OCI-M2 (cell line): ENCODE results near the gene CFB.
A peak's percentile ranks its signal among the peaks of the same experiment; 100 is the strongest.
"Not testable (repeated sequence)": the region's sequence is repeated elsewhere in the genome, so short reads cannot be mapped to it uniquely, and the experiment has no call there.

Experiments used
- DNase-seq: peaks from one replicate; lab custom pipeline; 2025; ENCODE audit not compliant: unreplicated experiment; lab: John Stamatoyannopoulos, UW

Gene CFB

GRCh38 chr6:31970604-31971271 is 24.8 kb downstream of the CFB start:
- DNase-seq, result no peak

GRCh38 chr6:31971279-31971992 is 25.5 kb downstream of the CFB start:
- no peak for DNase-seq

- DNase-seq, result peak; percentile 92
These were observed 26.3 kb downstream of the CFB start, which contains the start of gene DXO for GRCh38 chr6:31971993-31972708. DXO (minus strand) TSS chr6:31972138; CDS start chr6:31971675, 463 bp downstream.

- DNase-seq, result peak; percentile 29
These were observed 26.9 kb downstream of the CFB start for GRCh38 chr6:31972709-31973350.

- DNase-seq, result not testable (repeated sequence)
These were observed 30.2 kb downstream of the CFB start for GRCh38 chr6:31976065-31976464.

GRCh38 chr6:31977816-31978431 is 32.0 kb downstream of the CFB start:
- no peak for DNase-seq

GRCh38 chr6:31978831-31979230 is 32.9 kb downstream of the CFB start:
- no peak for DNase-seq

- no peak for DNase-seq
These were observed 33.5 kb downstream of the CFB start for GRCh38 chr6:31979238-31979898.

- DNase-seq, result not testable (repeated sequence)
These were observed 34.4 kb downstream of the CFB start for GRCh38 chr6:31980195-31980876.

- not testable (repeated sequence) for DNase-seq
These were observed 35.1 kb downstream of the CFB start for GRCh38 chr6:31980998-31981397.

GRCh38 chr6:31981744-31982143 is 35.8 kb downstream of the CFB start, which contains the start of gene C4A:
C4A (plus strand) TSS chr6:31982057; CDS start chr6:31982108, 51 bp downstream.
- DNase-seq, result not testable (repeated sequence)

GRCh38 chr6:31989363-31989762 is 43.5 kb downstream of the CFB start:
- DNase-seq, result not testable (repeated sequence)

- DNase-seq, result not testable (repeated sequence)
These were observed 48.5 kb downstream of the CFB start for GRCh38 chr6:31994421-31994820.

- DNase-seq, result not testable (repeated sequence)
These were observed 50.5 kb downstream of the CFB start for GRCh38 chr6:31996385-31996784.
